Measurements from ENCODE around the gene WFDC5. TPM values are rescaled to one million over a fixed set of nuclear protein-coding genes. Genes with fewer than 3 reads are reported as not detected.

Gene WFDC5
- total and polyA plus RNA-seq, 2 donors (not counting 3 experiments of a cell fraction or from before 2014, with no cell fraction given) = not detected

- no peaks in the 10 kb centered on the region for H4K20me1 ChIP-seq (replicated peaks; ENCODE audit: control insufficient read depth, extremely low read depth, insufficient read depth, low read length)
- intact Hi-C loops (cut with micrococcal nuclease) = loop anchor here (5.0 kb wide), 2 partner anchors 181 to 199 kb away; partner anchors contain the start of gene PABPC1L
- no peaks in the 10 kb centered on the region for H3K4me1 ChIP-seq (ENCODE audit: control insufficient read depth, extremely low read depth, insufficient read depth, low read length)
- TF ChIP-seq POLR2AphosphoS5 (IDR thresholded peaks at IDR 0.05; ENCODE audit: insufficient read depth, low read depth, low read length) = no peak
- no peak for TF ChIP-seq JUN (IDR thresholded peaks at IDR 0.05; ENCODE audit: borderline replicate concordance, insufficient read depth, insufficient read length, low read depth)
- ChIA-PET POLR2A (no interaction called here), CTCF (interaction anchor here (0.6 to 9.5 kb wide), 31 partner anchors 8 to 997 kb away, joined by 3 to 278 read pairs (median 5); partner anchors contain the start of genes KCNS1 and WFDC12)
- no peak overlapping the region for H3K9ac ChIP-seq (replicated peaks; ENCODE audit: extremely low read depth, insufficient read depth, low read length)
- H3K9me3 ChIP-seq (replicated peaks; ENCODE audit: control insufficient read depth, insufficient read depth, low read length) = no peaks in the 10 kb centered on the region
- H3K27me3 ChIP-seq (ENCODE audit: control insufficient read depth in 2 of 2, insufficient read depth in 2 of 2, low read length in 2 of 2) = peaks cover 0 to 4% of the 10 kb centered on the region in 2 experiments
- no peaks in the 10 kb centered on the region for H3K79me2 ChIP-seq (ENCODE audit: control insufficient read depth, insufficient read depth, low read length)
- no peak for DNase-seq (ENCODE audit: low read depth, low spot score)
- H3K4me3 ChIP-seq (replicated peaks in 1 of 3; ENCODE audit: insufficient read depth in 1 of 3, low read depth in 1 of 3, low read length in 3 of 3) = no peak overlapping the region
- no peaks in the 10 kb centered on the region for H3K9me1 ChIP-seq (replicated peaks; ENCODE audit: control insufficient read depth, extremely low read depth, insufficient read depth, low read length)
- no peak overlapping the region for H3K4me2 ChIP-seq (ENCODE audit: insufficient read depth, low read length)
- BruUV-seq (replicated peaks) = no TSS peak
- H3K27ac ChIP-seq (ENCODE audit: insufficient read depth, low read depth, low read length) = no peak overlapping the region
- no peaks in the 10 kb centered on the region for H3K36me3 ChIP-seq (ENCODE audit: control insufficient read depth in 2 of 2, extremely low read depth in 1 of 2, insufficient read depth in 2 of 2, low read length in 2 of 2)
- no peak for FAIRE-seq
- dilution Hi-C loops (cut with MboI; ENCODE audit: extremely low pct_ligation_motif_present, low sequenced_read_pairs) = no loop called here
- no peak overlapping the region for H2AFZ ChIP-seq (ENCODE audit: low read depth, low read length)
Measured at GRCh38 chr20:45111285-45111684, 3.7 kb downstream of the WFDC5 start.

DNA sequence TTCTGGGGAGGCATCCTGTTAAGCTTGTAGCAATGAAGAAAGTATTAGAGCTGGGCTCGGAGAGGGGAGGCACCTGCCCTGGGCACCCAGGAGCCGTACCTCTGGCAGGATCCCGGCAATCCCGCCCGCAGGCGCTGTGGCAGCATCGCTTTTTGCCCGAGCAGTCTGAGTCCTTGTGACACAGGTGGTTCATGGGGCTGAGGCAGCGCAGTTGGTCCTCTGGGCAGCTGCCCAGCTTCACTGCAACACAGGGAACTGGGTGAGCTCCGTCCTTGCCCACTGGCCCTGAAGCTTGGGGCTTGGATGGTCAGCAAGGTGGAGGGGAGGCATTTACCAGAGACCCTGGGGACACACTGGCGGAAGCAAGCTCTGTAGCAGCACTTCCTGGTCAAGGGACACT, 4.7 kb downstream of the WFDC5 start:
- Histone ChIP-seq H3K4me3 (replicated peaks in 1 of 3; ENCODE audit: insufficient read depth in 1 of 3, low read depth in 1 of 3, low read length in 3 of 3) (no peak overlapping the region), H3K27me3 (ENCODE audit: control insufficient read depth in 2 of 2, insufficient read depth in 2 of 2, low read length in 2 of 2) (peaks cover 0 to 4% of the 10 kb centered on the region in 2 experiments), H2AFZ (ENCODE audit: low read depth, low read length) (no peak overlapping the region), H3K9ac (replicated peaks; ENCODE audit: extremely low read depth, insufficient read depth, low read length) (no peak overlapping the region), H3K4me2 (ENCODE audit: insufficient read depth, low read length) (no peak overlapping the region), H3K79me2 (ENCODE audit: control insufficient read depth, insufficient read depth, low read length) (no peaks in the 10 kb centered on the region), H3K9me3 (replicated peaks; ENCODE audit: control insufficient read depth, insufficient read depth, low read length) (no peaks in the 10 kb centered on the region), H3K36me3 (ENCODE audit: control insufficient read depth in 2 of 2, extremely low read depth in 1 of 2, insufficient read depth in 2 of 2, low read length in 2 of 2) (no peaks in the 10 kb centered on the region), H3K27ac (ENCODE audit: insufficient read depth, low read depth, low read length) (no peak overlapping the region), H4K20me1 (replicated peaks; ENCODE audit: control insufficient read depth, extremely low read depth, insufficient read depth, low read length) (no peaks in the 10 kb centered on the region), H3K9me1 (replicated peaks; ENCODE audit: control insufficient read depth, extremely low read depth, insufficient read depth, low read length) (no peaks in the 10 kb centered on the region), H3K4me1 (ENCODE audit: control insufficient read depth, extremely low read depth, insufficient read depth, low read length) (no peaks in the 10 kb centered on the region)
- ChIA-PET POLR2A (no interaction called here), CTCF (interaction anchor here (0.6 to 9.5 kb wide), 7 partner anchors 10 to 184 kb away, joined by 3 to 278 read pairs (median 13); partner anchors contain the start of gene KCNS1)
- dilution Hi-C loops (cut with MboI; ENCODE audit: extremely low pct_ligation_motif_present, low sequenced_read_pairs) (no loop called here), intact Hi-C loops (cut with micrococcal nuclease) (loop anchor here (5.0 kb wide), 2 partner anchors 182 to 198 kb away; partner anchors contain the start of gene PABPC1L)
- FAIRE-seq (no peak), DNase-seq (ENCODE audit: low read depth, low spot score) (no peak)
- TF ChIP-seq POLR2A (IDR thresholded peaks at IDR 0.05; ENCODE audit: low read depth, low read length) (no peak), MAX (IDR thresholded peaks at IDR 0.05; ENCODE audit: insufficient read depth, insufficient read length) (no peak), JUN (IDR thresholded peaks at IDR 0.05; ENCODE audit: borderline replicate concordance, insufficient read depth, insufficient read length, low read depth) (no peak), EZH2 (IDR thresholded peaks at IDR 0.05; ENCODE audit: borderline replicate concordance, low read depth, low read length, severe bottlenecking) (no peak), CTCF (IDR thresholded peaks at IDR 0.05; ENCODE audit: extremely low read depth in 1 of 2, insufficient read depth in 1 of 2, low read depth in 1 of 2, low read length in 2 of 2) (no peak), GATA2 (IDR thresholded peaks at IDR 0.05; ENCODE audit: insufficient read depth, insufficient read length, low read depth, low read length) (no peak), FOS (IDR thresholded peaks at IDR 0.05; ENCODE audit: borderline replicate concordance, insufficient read depth, low read length) (no peak), POLR2AphosphoS5 (IDR thresholded peaks at IDR 0.05; ENCODE audit: insufficient read depth, low read depth, low read length) (no peak), MYC (IDR thresholded peaks at IDR 0.05; ENCODE audit: low read depth, low read length) (no peak)
- no TSS peak for BruUV-seq (replicated peaks)
